Left ventricle myocardium superior (tissue), 1 donor: Measurements from ENCODE around the gene CELF4. TPM values are rescaled to one million over a fixed set of nuclear protein-coding genes. Genes with fewer than 3 reads are reported as not detected.

ENCODE experiments used
- ATAC-seq: fragments of 200-7000 bp; cut with Tn5 transposase; one replicate; pipeline ENCODE4 v1.9.1; 2020; ENCODE audit warnings: mild to moderate bottlenecking, moderate library complexity
- DNase-seq: peaks from one replicate; pipeline ENCODE4 v3.0.0-alpha.2; 2020
- intact Hi-C: fragments of 100-400 bp; cut with micrococcal nuclease; formaldehyde crosslinking; loops from one replicate; pipeline ENCODE4 v1.11.0; 2022
- total RNA-seq: library from RNA; stranded (reverse); fragmentation: NEBNext Ultra II Directional; extraction: Animal tissue kit (Norgen Biotek cat#: 25700); gene quantifications from one replicate; pipeline ENCODE4 v1.2.1, GENCODE V29; 2021
- donor health status: DM: no; HTN: yes; CAD: no; lungs with severe emphysema.

The CELF4 gene
- total RNA-seq, 1 donor from 2014 or later, result 0.52 TPM

- peak; percentile 69 for ATAC-seq
- DNase-seq, result peak; percentile 49
These were observed 243.0 kb downstream of the CELF4 start for GRCh38 chr18:37322492-37323035.

DNA sequence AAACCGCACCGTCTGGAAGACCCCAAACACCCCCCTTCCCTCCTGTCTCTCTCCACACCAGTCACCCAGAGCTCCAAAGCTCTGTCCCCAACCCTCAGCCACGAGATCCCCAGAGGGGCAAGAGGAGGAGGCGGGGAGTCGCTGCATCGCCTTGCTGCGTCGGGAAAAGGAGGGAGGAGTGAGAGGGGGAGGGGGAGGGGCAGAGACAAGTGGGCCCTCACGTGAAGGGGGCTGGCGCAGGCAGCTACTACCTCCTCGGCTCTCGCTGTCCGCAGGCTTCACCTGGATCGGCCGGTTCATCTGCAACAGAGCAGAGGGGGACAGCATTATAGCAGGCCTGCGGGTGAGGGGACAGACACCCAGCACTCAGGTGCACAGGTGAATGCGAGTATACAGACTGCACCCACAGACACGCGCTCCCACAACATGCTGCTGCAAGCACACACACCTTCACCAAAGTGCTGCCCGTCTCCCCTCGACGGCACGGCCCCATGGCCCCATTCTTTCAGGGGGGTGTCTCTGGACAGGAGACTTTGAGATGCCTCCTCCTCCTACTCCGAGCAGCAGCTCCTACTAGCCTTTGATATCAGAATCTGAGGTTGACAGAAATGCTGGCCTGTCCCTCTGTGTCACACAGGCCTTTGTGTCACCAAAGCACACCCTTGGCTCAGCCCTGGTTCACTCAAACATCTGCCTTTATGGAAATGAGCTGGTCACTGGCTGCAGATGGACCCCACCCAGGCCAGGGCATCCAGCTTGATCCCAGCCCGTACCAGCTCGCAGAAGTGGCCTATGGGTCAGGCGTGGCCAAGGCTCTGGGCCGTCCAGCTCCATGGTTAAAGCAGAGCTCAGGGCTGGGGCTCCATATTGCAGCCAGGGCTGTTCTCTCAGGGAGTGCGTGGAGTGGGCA lies 243.8 kb downstream of the CELF4 start:
- ATAC-seq (no peak), DNase-seq (no peak)
- intact Hi-C loops, result no loop called here

More at GRCh38 chr18:37322492-37323035, 243.0 kb downstream of the CELF4 start:
- intact Hi-C loops, result no loop called here

DNA sequence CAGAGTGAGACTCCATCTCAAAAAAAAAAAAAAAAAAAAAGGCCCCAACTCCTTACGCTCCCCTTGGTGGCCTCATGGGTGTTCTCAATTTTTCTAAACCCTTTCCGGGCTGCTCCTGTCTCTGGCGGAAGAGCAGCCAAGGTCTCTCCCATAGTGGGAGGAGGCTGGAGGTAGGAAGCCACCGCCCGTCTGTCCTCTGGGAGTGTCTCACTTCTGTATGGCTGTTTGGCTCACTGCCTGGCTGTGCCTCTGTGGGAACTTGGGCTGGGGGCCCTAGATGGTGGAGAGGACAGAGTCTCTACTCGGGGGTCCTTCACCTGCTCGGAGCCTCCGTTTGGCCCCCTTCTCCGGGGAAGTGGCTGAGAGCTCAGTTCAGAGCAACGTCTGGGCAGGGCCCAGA lies 245.3 kb downstream of the CELF4 start:
- DNase-seq, result no peak
- ATAC-seq, result no peak
- intact Hi-C loops, result no loop called here

GRCh38 chr18:37318360-37319355 lies 246.9 kb downstream of the CELF4 start:
- no peak for ATAC-seq
- no peak for DNase-seq
- intact Hi-C loops, result no loop called here

- ATAC-seq, result no peak
- DNase-seq, result no peak
- intact Hi-C loops, result no loop called here
These were observed 248.1 kb downstream of the CELF4 start for GRCh38 chr18:37317486-37317885.

GRCh38 chr18:37316468-37316867 lies 249.1 kb downstream of the CELF4 start:
- ATAC-seq, result no peak
- DNase-seq, result no peak
- intact Hi-C loops, result no loop called here

- intact Hi-C loops, result no loop called here
- ATAC-seq, result no peak
- DNase-seq, result no peak
These were observed 249.7 kb downstream of the CELF4 start for GRCh38 chr18:37315935-37316334.

GRCh38 chr18:37314534-37314933 lies 251.1 kb downstream of the CELF4 start:
- ATAC-seq (no peak), DNase-seq (no peak)
- intact Hi-C loops, result no loop called here

DNA sequence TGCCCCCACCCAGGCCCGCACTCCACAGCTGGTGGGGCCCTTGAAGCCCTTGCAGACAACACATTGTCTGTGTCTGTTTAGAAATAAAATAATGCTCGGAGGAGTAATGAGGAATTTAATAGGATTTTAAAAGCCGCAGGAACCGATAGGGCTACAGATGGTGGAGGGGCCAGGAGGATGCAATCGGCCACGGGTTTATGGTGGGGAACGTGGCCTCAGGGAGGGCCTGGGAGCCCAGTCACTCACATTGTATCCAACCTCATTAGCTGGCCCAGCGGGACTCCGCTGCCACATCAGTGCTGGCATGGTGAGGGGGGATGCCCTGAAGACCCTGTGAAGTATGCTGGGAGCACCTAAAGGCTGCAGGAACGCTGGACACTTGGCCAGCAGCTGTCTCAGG lies 252.0 kb downstream of the CELF4 start:
- no peak for DNase-seq
- intact Hi-C loops, result no loop called here
- ATAC-seq, result no peak

GRCh38 chr18:37309861-37310260 lies 255.7 kb downstream of the CELF4 start:
- no peak for DNase-seq
- intact Hi-C loops, result no loop called here
- no peak for ATAC-seq

DNA sequence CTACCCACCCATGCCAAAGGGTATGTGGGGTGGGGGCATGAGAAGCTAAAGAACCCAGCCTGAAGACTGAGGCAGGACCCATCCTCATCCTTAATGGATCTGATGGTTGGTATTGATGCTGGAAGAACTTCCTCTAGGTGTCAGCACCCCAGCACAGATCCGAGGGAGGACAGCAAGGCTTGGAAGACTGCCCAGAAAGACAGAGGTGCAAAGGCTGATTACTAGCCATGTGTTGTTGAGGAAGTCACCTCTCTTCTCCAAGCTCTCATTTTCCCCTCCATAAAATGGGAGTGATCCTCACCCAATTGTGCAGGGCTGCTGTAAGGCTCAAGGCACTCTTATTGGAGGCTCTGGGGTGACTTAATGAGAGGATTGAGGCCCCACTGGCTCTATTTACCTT lies 256.5 kb downstream of the CELF4 start:
- ATAC-seq (no peak), DNase-seq (no peak)
- intact Hi-C loops, result no loop called here

DNA sequence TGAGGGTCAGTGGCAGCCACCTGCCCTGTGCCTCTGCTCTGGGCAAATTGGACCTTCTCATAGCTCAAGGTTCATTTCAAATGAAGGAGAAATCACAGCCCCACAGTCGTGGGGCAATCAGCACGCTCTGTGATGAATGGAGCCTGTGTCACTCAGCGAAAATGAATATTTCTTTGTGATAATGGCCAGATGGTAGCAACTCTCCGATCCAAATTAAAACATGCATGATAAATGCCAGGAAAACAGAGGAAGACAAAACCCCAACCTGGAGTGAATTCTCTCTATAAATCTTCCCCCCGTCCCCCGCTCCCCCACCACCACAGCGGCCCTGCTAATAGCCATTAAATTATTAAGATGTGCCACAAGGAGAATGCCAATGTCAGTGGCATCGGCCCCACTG lies 258.4 kb downstream of the CELF4 start:
- intact Hi-C loops, result no loop called here
- no peak for ATAC-seq
- no peak for DNase-seq

DNA sequence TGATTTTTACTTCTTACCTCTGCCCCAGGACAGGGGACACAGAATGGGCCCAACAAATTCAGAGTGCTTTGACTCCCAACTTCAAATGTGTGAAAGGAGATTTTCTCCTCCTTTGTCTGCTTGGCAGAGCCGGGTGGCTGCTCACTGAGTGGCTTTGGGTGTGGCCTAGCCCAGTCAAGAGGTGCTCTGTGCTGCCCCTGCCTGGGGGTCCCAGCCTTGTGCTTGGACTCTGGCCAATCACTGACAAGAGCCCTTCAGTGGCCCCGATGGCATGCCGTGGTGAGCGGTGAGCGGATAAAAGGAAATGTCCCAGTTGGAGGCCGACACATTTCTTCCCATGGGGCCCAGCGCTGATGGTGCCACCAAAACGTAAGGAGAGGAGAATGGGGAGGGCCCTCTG lies 259.2 kb downstream of the CELF4 start:
- ATAC-seq (no peak), DNase-seq (no peak)
- intact Hi-C loops, result no loop called here

DNA sequence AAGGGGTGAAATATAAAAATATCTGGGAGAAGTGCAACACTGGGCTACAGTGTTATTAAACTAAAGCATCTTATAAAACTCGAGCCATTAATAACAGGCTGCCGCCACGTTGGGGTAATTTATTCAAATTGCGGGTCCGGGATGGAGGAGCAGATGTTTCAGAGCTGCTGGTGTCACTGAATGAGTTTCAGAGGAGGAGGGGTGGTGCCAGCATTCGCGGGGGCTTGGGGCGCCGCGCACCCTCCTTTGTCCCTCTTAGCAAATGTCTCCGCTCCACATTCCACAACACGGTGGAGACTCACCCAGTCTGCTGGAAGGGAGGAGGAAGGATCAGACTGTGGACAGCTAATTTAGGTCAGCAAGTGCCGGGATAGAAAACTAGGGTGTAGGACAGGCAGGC lies 260.5 kb downstream of the CELF4 start:
- no peak for ATAC-seq
- intact Hi-C loops, result no loop called here
- no peak for DNase-seq

GRCh38 chr18:37304012-37304680 lies 261.5 kb downstream of the CELF4 start:
- intact Hi-C loops, result no loop called here
- DNase-seq (no peak), ATAC-seq (no peak)

DNA sequence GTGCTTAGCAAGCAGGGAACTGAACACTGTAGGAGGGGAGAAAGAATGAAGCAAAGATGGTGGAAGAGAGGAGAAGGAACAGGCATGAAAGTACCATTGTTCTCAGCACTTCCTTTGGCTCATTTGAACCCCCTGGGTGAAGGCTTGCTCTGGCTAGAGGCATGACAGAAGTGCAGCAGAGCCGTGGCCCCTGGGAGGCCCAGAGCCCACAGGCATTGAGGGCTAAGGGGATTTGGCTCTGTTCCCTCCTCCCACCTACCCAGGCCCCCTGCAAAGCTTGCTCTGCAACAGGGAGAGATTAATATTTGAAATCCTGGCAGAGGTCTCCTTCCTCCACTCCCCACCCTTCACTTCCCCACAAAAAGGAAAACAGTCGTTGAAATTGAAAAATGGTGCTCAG lies 262.6 kb downstream of the CELF4 start:
- no peak for ATAC-seq
- intact Hi-C loops, result no loop called here
- no peak for DNase-seq

DNA sequence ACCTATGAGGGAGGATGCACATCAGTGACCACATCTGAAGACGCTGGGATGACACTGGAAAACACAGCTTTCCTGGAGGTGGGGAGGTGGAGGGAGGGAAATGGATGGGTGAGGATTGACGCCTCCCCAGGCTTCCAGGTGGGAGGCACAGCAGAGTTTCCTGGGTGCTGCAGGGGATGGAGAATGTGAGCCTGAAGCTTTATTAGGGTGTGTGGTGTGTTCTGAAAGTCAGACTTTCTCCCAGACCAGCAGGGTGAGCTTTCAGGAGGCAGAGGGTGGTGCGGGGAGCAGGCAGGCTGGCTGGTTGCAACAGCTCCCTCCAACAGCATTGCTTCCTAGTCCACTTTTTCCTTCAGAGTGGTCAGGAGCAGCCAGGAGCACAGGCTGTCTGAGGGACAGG lies 263.1 kb downstream of the CELF4 start:
- intact Hi-C loops, result no loop called here
- no peak for DNase-seq
- no peak for ATAC-seq

DNA sequence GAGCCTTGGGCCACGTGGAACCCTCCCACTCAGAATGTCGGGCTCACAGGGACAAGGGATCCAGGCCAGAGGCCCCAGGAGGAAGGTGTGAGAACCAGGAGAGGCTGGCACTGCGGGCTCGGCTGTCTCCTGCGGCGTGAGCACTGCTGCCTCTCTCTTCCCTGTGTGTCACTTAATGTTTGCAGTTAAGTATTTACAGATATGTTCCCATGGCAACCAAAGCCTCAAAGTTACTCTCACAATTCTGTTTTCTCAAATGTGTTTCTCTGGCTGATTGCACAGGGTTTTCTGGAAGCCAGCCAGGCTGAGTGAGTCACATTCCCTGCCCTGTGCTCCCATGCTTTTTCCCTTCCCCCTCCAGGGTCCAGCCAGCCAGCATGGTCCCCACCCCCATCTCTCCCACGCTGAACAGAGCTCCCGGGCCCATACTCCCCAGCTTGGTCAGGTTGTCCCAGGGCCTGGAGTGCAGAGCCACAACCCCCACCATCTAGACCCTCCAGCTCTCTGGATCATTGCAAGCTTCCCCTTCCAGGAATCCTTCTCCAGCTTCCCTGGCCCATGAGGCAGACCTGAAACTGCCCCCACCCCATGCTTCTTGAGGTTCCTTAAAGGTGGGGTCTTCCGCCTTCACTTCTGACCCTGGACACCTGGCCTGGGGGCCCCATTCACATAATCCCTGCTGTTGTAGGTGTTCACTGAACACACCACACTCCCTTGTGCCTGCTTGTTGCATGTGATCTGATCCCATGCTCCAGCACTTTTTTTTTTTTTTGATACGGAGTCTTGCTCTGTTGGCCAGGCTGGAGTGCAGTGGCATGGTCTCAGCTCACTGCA lies 265.9 kb downstream of the CELF4 start:
- intact Hi-C loops, result no loop called here
- peak; percentile 93 for ATAC-seq
- peak; percentile 80 for DNase-seq
